COLO829 (cell line): Measurements from ENCODE around the gene CD226.
"Not testable (repeated sequence)": the region's sequence is repeated elsewhere in the genome, so short reads cannot be mapped to it uniquely, and the experiment has no call there.

Source experiments
- DNase-seq: peaks from one replicate; pipeline ENCODE4 v3.0.0; 2012; ENCODE audit warnings: low spot score

Gene CD226

DNA sequence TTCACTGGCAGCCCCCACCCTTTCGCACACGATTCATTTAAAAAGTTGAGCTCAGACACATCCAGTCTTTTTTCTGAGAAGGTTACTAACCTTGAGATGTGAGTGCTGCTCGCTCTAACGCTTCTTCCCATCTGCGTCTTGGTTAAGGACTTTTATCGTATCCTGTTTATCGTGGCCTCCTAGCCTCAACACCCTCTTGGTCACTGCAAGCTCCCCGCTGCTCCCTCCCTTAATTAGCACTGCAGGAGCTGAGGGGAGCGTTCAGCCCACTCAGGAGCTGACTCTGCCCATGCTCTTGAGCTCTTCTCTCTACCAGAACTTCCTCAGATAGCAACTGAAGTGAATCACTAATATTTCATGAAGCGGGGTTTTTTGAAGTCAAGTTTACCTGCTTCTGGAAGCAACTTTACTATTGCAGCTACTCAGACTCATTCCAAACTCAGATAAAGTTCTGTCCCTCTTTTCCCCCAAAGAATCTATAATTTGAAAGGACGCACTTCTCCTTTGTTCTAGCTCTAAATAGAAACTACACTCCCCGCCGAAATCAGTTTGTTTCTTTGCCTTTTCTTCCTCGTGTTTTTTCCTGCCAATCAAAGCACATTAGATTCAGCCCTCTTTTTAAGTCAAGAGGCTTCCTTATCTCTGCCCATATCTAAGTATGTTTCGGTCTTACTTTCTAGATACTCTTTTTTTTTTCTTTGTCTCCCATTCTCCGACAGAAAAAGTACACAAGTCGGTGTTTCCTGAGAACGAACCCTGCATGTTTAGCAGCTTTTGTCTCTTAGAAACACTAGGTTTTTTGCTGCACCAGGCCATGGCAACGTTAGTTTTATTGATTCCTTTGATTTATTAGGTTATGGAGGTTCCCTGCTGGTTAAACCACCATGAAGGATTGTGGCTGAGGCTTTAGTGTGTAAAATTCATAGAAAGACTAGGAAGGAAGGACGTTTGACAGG is 9.3 kb upstream of the CD226 start:
- no peak for DNase-seq

DNA sequence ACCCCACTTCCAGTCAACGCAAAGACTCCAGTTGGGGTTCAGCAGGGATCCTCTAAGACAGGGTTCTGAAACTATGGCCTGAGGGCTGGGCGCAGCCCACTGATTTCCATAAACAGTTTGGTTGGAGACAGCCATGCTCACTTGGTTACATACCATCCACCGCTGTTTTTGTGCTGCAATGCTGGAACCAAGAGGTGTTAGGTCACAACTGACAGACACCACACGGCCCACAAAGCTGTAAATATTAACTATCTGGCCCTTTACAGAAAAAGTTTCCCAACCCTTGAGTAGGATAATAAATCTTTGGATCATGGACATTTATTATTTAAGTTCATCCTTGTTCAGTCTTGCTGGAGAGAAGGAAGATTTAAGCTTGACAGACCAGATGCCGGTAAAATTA is 8.4 kb upstream of the CD226 start:
- DNase-seq: no peak

DNA sequence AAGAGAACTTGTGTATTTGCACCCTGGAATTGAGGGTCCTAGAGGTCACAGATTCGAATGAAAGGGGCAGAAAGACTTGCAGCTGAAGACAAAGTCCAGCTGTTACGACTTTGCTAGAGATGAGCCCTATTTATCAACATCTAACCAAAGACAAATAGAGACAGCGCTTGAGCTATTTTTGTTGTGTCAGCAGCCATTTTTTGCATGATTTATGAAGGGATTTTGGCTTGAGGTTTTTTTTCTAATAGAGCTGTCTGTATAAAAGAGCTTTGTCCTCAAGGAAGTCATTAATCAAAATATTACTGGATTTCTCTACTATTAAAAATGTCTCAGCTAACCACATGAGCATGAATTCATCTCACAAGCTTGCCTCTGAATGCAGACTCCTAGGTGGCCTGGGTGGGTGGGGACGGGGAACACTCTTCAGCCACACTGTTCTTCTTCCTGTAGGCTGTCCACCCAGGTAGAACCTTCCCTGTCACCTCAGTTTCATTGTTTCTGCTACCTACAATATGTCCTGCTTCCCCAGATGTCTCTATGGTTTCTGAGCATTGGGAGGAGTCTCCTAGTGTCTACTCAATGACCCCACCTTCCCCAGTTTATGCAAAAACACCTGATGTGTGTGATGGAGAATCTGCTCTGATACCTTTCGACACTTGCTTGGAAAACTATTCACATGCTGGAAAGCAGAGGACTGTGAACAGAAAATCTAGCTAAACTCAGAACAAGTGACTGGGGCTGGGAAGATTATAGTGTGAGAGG is 7.2 kb upstream of the CD226 start:
- peak; percentile 38 for DNase-seq

DNA sequence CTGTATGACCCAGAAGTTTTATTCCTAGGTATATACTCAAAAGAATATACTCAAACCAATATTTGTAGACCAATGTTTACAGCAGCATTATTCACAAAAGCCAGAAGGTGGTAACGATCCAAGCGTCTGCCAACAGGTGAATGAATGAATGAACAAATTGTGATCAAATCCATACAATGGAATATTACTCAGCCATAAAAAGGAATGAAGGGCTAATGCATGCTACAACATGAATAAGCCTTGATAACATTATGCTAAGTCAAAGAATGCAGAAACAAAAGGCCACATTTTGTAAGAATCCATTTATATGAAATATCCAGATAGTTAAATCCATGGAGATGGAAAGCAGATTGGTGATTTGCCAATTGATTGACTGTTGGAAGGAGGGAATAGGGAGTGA is 5.5 kb upstream of the CD226 start:
- no peak for DNase-seq

DNA sequence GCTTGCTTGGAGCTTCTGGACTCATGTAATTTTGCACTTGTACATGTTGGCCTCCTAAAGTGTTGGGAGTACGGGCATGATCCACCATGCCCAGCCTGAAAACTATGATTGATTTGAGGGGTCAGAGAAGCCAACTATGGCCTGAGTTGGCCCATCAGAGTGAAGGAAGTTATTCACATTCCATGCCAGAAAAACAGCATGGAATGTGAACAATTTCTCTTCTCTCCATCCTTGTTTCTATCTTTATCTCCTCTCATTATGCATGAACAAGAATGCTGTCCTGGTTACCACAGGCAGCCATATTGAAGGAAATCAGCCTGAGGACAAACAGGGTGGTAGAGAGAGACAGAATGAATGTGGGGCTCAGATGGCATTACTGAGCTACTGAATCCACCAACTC is 3.5 kb upstream of the CD226 start:
- DNase-seq: peak; percentile 8

DNA sequence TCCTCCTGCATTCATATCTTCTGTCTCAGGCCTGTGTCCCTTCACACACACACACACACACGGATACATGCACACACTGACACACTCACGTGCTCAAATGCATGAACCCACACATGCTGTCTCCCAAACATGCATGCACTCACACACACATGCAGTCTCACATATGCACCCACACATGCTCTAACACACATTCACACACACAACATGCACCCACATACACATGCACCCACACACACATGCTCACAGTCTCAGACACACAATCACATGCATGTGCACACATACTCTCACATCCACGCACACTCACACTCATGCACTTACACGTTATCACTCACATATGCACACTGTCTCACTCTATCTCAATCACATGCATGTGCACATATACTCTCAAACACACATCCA is 1.9 kb upstream of the CD226 start:
- DNase-seq: no peak

DNA sequence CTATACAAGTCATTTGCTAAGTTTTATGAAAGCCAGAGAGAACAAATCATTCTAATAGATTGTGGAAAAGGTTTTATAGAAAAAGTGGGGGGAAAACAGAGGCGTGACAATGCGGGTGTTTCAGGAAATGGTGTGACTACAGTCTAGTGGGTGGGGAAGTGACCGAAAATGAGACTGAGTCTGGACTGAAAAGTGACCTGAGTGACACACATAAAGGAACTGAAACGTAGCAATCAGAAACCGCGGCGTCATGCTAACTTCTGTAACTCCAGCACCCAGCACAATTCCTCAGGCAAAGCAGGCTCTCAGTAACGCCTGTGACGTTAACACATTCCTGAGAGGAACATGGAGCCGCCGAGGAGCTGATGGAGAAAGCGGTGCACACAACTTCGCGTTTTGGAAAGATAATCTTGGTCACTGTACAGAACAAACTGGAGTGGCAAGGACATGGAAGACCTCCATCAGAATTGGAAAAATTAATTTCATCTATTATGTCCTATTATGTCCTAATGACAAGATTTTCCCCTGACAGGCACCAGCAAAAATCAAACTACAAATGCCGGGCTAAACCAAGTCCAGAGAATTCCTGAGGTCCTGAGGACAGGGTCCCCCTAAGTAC is 1.4 kb upstream of the CD226 start:
- no peak for DNase-seq

DNA sequence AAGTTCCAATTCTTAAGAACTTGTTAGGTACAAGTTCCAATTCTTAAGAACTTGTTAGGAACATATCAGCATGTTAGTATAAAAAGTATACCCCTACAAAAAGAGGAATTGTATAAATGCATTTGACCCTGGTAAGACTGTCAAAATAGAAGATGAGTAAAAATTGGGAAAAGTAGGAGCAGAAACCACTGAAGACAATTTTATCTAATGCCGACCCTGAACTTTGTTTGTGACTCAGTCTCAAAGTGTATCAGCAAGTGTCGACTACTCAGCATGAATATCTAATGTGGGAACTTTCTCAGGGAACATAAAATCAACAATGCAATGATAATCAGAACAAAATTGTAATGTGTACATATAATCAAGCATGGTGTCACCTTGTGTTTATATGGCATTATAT is 583 bp upstream of the CD226 start:
- DNase-seq: no peak

DNA sequence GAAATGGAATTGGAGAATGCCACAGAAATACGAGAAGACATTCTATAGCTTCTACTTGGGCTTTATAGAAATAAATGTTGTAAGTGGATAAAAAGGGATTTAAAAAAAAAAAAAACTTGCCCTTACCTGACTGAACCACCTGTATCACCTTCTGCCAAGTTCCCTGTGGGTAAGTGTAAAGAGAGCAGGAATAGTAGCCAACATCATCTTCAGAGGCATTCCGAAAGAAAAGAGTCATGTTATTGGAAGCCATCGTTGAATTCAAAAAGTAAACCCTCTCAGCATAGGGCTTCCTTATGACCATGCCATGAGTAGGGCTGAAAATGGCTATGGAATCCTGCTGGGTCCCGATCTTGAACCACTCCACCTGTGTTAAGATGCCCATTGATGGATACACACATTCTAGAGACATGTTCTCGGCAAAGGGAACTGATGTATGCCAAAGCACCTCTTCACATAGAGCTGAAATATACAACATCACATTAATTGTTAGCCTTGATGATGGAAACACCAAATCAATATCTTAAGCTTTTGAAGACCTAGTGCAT is 991 bp downstream of the CD226 start:
- DNase-seq: no peak

DNA sequence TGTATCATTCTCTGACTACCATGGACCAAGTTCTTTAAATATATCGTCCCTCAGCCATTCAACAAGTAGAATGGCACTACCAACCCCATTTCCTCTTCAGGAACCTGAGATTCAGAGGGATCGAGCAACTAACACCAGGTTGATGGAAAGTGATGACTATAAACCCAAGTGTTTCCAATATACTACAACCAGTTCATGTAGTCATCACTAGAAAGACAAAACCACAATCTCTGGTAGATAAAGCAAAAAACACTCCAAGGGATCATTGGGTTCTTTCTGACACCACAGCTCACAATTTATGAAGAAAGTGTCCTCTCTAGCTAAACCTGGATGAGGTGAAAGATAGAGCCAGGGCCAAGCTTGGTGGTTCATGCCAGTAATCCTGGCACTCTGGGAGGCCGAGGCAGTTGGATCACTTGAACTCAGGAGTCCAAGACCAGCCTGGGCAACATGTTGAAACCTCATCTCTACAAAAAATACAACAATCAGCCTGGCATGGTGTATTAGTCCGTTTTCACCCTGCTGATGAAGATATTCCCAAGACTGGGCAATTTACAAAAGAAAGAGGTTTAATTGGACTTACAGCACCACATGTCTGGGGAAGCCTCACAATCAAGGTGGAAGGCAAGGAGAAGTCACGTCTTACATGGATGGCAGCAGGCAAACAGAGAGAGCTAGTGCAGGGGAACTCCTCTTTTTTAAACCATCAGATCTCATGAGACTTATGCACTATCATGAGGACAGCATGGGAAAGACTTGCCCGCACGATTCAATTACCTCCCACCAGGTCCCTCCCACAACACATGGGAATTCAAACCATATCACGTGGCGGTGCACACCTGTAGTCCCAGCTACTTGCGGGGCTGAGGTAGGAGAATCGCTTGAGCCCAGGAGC is 2.2 kb downstream of the CD226 start:
- no peak for DNase-seq

DNA sequence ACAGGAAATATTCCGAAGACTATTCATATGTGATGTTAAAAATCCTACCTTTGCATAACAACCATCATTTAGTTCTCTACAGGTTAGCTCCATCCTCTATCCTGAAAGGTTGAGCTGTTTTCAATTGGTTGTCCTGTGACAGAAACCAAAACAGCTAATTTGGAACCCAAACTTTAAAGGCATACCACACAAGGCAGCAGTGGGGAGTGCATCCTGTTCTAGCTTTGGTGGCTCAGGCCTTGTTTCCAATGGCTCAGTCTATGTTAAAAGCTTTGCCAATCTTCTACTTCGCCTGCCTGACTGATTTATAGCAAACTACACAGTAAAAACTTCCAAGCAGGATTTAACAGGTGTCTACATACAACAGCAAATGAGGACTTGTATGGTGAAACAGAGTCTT is 3.2 kb downstream of the CD226 start:
- DNase-seq: no peak

DNA sequence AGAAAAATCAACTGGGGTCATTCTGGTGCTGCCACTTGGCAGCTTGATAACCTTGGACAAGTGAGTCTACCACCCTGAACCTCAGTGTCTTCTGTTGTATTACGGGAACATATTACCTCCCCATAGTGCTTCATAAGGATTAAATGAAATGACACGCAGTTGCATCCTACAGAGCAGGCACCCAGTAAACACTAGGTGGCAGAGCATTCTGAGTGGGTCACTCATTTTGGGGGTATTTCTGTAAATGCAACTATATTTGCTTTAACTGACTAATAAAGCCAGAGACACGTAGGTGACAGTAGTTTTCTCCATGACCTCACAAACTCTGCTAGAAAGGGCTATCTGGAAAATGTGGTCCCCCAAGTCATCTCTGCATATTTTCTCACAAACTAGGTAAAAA is 4.7 kb downstream of the CD226 start:
- DNase-seq: no peak

DNA sequence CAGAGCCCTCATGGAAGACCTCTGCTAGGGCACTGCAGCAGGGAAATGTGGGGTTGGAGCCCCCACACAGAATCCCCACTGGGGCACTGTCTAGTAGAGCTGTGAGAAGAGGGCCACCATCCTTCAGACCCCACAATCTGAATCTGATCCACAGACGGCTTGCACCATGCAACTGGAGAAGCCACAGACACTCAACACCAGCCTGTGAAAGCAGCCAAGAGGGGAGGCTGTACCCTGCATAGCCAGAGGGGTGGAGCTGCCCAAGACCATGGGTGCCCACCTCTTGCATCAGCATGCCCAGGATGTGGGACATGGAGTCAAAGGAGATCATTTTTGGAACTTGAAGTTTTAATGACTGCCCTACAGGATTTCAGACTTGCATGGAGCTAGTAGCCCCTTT is 6.5 kb downstream of the CD226 start:
- no peak for DNase-seq

DNA sequence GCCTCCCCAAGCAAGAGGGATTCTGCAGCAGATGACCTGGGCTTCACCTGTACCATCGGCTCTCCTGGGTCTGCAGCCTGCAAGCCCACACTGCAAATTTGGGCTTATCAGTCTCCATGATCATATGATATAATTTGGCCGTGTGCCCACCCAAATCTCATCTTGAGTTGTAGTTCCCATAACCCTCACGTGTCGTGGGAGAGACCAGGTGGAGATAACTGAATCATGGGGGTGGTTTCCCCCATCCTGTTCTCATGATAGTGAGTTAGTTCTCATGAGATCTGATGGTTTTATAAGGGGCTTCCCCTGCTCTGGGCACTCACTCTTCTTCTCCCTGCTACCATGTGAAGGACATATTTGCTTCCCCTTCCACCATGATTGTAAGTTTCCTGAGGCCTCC is 7.9 kb downstream of the CD226 start:
- DNase-seq: not testable (repeated sequence)

DNA sequence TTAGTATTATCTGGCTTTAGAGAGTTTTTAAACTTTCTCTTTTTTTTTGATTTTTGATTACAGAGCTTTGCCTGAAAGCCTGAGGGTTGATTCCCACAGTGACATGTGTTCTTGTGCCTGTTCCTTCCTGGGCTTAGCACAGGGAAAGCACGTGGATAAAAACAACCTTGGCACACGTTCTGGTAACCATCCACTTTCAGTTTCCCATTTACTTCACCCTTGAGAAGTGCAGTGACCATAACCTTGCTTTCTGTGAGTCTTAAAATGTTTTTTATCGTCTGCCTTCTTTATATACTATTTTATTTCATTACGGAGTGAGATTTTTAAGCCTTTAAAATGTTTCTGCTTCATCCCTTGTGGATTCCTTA is 11.5 kb downstream of the CD226 start:
- DNase-seq: no peak

DNA sequence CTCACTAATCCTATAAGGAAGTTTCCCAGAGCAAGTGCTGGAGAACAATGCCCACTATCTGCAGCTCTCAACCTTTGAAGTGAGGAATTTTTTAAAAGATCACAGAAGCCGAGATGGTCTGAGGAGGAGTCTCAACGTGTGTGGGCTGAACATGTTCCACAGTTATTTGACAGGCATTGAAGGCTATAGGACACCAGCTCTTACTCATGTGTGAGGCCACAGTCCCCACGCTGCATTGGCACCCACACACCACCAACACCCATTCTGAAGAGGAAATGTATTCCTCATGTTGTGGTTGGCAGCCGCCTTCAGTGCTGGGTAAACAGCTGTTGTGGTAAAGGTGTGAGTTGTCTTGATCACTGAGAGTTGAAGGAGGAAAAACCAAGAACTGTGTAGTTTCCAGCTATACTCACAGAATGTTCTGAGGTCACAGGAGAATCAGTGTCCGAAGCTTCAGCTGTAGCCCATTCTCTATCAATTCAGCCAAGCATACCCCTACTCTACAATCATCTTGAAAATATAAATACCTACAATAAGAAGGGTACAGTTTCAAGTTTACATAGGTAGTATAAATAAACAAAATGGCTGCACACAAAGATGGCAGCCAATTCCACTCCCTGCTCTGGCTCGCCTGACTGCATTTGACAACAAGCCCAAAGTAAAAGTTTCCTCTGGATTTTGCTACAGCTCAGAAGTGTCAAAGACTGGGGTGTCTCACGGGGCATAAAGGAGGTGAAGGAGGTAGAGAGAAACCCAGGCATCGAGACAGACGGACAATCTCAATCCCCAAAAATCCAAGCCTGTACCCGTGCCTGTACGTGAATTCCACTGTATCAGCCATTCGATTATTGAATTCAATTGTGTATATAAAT is 12.1 kb downstream of the CD226 start:
- peak; percentile 6 for DNase-seq

DNA sequence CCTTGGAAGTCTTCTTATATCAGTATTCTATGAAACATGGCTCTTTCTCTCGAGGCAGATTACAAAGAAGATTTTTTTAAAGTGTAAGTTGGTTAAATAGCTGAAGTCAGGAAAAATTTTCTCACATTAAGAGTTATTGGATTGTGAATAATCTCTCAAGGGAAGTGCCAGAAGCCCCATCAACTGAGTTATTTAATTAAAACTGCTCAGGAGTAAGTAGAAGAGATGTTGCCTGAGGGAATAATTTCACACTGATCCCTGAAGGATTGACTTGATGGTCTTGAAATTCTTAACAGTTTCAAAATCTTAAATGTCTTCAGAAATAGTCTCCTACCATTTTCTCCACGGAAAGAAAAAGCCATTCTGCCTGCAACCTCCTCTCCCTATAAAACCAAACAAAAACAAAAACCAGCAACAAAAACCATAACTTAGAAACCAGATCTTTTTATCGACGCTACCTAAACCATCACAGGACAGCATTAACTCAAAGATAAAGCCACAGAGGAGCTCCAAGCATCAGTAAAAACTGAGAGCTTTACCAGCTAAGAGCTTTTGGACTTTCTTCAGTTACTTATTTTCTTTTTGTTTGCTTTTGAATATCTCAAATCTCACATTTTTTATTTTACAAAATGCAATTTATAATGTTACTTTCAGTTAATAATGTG is 12.9 kb downstream of the CD226 start:
- DNase-seq: no peak

DNA sequence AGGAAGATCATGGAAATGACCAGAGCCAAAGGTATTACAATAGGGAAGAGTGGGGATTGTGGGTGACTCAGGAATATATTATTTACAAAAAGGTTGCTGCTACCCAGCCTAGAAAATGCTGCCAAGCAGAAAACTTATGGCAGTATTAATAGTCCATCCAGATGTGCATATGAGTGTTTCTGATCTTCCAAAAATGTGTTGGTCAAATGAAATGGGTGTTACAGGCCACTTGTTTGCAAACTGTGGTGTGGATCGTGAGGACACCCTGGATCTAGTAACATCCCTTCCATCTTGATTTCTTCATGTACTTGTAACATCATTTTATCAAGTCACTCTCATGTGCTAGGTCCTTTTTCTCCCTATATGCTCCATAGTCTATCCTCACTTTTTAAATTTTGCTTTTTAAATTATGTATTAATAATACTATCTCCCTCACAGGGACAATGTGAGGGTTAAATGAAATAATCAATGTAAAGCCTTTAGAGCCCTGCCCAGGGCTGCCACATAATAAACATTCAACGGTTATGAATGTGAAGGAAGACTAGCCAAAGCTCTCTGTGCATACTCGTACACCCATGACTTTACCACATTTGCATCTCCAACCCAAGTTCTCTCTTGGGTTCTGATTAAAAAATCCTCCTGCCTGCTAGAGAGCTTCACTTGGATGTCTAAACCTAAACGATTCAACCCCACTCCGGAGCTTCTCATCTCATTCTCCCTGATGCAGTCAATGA is 18.5 kb downstream of the CD226 start:
- no peak for DNase-seq

DNA sequence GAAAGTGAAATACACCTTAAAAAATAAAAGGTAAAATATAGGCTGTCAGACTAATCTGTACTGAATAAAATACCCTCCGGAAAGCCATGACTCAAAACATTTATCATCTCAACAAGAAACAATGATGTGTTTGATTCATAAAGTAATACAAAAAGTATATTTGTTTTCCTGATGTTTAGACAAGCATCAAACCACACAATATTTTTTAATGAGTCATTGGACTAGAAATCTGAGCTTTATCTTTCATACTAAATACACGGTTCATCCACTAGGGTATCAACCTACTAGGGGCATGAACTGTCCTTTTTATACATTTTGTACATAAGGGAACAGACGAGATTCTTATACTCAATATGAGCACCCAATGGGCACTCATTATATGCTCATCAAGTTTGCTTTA is 31.3 kb downstream of the CD226 start:
- DNase-seq: peak; percentile 51
